Measurements from ENCODE around the gene NT5C1A. TPM values are rescaled to one million over a fixed set of nuclear protein-coding genes. Genes with fewer than 3 reads are reported as not detected.

NT5C1A gene
- polyA plus RNA-seq, 1 experiment: not detected

DNA sequence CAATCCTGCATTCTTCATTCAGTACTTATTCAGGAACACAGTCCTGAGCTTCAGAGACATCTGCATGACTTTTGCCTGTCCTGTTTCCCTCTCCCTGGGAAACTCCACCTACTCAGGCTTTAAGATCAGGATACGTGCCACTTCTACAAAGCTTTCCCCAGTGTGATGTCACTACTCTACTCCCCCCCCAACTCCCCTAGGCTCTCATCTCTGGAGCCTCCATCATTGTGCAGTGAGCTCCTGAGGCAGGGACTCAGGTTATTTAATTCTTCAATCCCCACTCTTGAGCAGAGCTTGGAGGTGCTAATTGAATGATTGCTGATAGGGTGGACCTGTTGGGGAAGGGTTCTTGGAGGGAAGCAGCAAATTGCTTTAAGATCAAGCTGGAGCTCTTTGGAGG lies 1.2 kb downstream of the NT5C1A start:
- DNase-seq (ENCODE audit: low read depth): no peak
- no peaks in the 10 kb centered on the region for H3K36me3 ChIP-seq (ENCODE audit: control insufficient read depth, insufficient read depth, low read length)
- CTCF ChIA-PET: interaction anchor here (0.6 to 10.0 kb wide), 7 partner anchors 7 to 125 kb away, joined by 3 to 137 read pairs (median 5); no protein-coding TSS in a partner anchor
- no peak overlapping the region for H3K4me3 ChIP-seq (ENCODE audit: low read depth, low read length)
- H3K27me3 ChIP-seq (ENCODE audit: control insufficient read depth, insufficient read depth, low read length): peaks cover 49% of the 10 kb centered on the region
- POLR2A ChIA-PET: no interaction called here
- TF ChIP-seq, protein P1, sequence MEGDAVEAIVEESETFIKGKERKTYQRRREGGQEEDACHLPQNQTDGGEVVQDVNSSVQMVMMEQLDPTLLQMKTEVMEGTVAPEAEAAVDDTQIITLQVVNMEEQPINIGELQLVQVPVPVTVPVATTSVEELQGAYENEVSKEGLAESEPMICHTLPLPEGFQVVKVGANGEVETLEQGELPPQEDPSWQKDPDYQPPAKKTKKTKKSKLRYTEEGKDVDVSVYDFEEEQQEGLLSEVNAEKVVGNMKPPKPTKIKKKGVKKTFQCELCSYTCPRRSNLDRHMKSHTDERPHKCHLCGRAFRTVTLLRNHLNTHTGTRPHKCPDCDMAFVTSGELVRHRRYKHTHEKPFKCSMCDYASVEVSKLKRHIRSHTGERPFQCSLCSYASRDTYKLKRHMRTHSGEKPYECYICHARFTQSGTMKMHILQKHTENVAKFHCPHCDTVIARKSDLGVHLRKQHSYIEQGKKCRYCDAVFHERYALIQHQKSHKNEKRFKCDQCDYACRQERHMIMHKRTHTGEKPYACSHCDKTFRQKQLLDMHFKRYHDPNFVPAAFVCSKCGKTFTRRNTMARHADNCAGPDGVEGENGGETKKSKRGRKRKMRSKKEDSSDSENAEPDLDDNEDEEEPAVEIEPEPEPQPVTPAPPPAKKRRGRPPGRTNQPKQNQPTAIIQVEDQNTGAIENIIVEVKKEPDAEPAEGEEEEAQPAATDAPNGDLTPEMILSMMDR (IDR thresholded peaks at IDR 0.05; ENCODE audit: insufficient read depth, low read depth, low read length): no peak

DNA sequence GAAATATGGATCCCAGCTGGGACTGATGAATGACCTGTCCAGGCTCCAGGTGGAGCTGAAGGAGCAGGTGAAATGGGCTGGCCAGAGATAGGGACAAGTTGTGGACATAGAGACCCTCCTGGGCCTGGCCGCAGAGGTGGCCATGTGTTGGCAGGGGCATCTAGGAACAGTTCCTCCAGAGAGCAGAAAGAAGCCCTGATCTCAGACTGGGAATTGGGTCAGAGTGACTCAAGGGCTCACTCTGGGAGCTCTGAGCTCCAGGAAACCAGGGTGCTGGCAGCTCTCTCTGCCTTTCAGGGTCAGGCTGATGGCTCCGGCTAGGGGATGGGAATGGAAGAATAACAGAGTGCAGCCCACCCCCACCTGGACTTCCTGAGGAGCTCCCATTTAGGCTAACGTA lies 3.0 kb downstream of the NT5C1A start:
- Histone ChIP-seq H3K4me3 (ENCODE audit: low read depth, low read length) (no peak overlapping the region), H3K27me3 (ENCODE audit: control insufficient read depth, insufficient read depth, low read length) (peaks cover 43% of the 10 kb centered on the region), H3K36me3 (ENCODE audit: control insufficient read depth, insufficient read depth, low read length) (no peaks in the 10 kb centered on the region)
- TF ChIP-seq, protein P1 (IDR thresholded peaks at IDR 0.05; ENCODE audit: insufficient read depth, low read depth, low read length): no peak
- DNase-seq (ENCODE audit: low read depth): no peak
- ChIA-PET CTCF (interaction anchor here (1.4 to 10.0 kb wide), 4 partner anchors 13 to 63 kb away, joined by 4 to 137 read pairs (median 14); no protein-coding TSS in a partner anchor), POLR2A (interaction anchor here (0.6 kb wide), 1 partner anchor 21 kb away, joined by 5 read pairs; no protein-coding TSS in a partner anchor)

DNA sequence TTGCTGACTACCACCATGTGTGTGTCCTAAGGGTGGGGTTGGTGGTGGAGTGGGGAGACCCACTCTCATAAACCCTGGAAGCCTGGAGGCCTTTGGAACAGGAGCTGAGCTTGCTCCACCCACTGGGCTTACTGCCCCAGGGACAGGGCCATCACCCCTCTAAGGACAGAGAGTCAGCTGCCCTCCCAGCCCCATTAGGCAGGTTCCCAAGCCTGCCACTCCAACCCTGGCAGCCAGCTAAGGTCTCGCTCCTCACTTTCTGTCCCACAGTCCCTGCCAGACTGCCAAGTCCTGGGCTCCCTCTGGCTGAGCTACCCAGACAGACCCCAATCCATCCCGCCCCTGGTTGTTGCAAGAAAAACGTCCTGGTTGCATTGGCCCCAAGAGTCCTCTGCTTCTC lies 3.8 kb downstream of the NT5C1A start:
- CTCF ChIA-PET: interaction anchor here (10.0 kb wide), 1 partner anchor 12 kb away, joined by 137 read pairs; no protein-coding TSS in a partner anchor
- Histone ChIP-seq H3K27me3 (ENCODE audit: control insufficient read depth, insufficient read depth, low read length) (peaks cover 38% of the 10 kb centered on the region), H3K4me3 (ENCODE audit: low read depth, low read length) (no peak overlapping the region), H3K36me3 (ENCODE audit: control insufficient read depth, insufficient read depth, low read length) (no peaks in the 10 kb centered on the region)
- POLR2A ChIA-PET: no interaction called here
- DNase-seq (ENCODE audit: low read depth): no peak
- TF ChIP-seq, protein P1 (IDR thresholded peaks at IDR 0.05; ENCODE audit: insufficient read depth, low read depth, low read length): no peak

DNA sequence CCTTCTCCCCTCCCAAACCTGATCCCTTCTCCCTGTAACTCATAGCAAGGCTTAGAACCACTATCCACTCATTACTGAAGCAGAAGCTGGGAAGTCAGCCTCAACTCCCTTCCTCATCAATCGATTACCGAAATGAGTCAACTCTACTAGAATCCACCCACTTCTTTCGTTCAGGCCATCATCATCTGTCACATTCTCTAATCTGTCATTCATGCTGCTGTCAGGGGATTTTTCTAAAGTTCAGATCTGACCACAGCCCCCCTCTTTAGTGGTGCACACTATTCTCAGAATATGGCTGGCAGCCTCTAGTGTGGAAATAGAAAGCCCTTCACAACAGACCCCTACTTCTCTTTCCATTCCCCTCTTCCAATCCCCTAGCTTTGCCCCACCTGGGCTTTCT lies 5.1 kb downstream of the NT5C1A start:
- TF ChIP-seq, protein P1 (IDR thresholded peaks at IDR 0.05; ENCODE audit: insufficient read depth, low read depth, low read length): no peak
- peaks cover 28% of the 10 kb centered on the region for H3K27me3 ChIP-seq (ENCODE audit: control insufficient read depth, insufficient read depth, low read length)
- ChIA-PET CTCF (interaction anchor here (10.0 kb wide), 1 partner anchor 10 kb away, joined by 137 read pairs; no protein-coding TSS in a partner anchor), POLR2A (no interaction called here)
- H3K36me3 ChIP-seq (ENCODE audit: control insufficient read depth, insufficient read depth, low read length): no peaks in the 10 kb centered on the region
- no peak overlapping the region for H3K4me3 ChIP-seq (ENCODE audit: low read depth, low read length)
- no peak for DNase-seq (ENCODE audit: low read depth)

DNA sequence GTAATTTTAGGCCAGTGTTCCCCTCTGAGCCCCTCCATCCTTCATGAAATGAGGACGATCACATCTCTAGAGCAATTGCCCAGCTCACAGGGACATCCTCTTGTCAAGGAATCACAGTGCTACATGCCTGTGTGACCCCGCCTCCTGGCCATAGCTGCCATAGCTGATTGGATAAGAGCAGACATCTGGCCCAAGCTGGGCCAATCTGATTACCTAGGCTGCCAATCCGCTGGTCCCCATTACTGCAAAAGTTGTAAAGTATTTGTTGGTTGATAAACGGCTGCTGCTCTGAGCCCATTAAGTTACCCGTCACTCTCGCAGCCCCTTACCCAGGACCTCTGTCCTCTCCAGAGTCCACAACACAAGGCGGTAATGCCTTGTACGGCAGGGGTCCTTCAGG lies 8.3 kb downstream of the NT5C1A start:
- TF ChIP-seq, protein P1 (IDR thresholded peaks at IDR 0.05; ENCODE audit: insufficient read depth, low read depth, low read length): no peak
- DNase-seq (ENCODE audit: low read depth): no peak
- peaks cover 12% of the 10 kb centered on the region for H3K27me3 ChIP-seq (ENCODE audit: control insufficient read depth, insufficient read depth, low read length)
- no peak overlapping the region for H3K4me3 ChIP-seq (ENCODE audit: low read depth, low read length)
- H3K36me3 ChIP-seq (ENCODE audit: control insufficient read depth, insufficient read depth, low read length): no peaks in the 10 kb centered on the region
- ChIA-PET CTCF (interaction anchor here (0.6 to 1.8 kb wide), 2 partner anchors 8 to 10 kb away, joined by 5 to 6 read pairs; no protein-coding TSS in a partner anchor), POLR2A (no interaction called here)

Data from BJ (cell line).